Neutrophil (primary cell): ENCODE data around the gene MYLK4.

Experiments used
- H3K27ac ChIP-seq: fragments of 200-600 bp; sonication (generic); 2 replicates; pipeline ENCODE4 v1.5.1; 2016; ENCODE audit warnings: mild to moderate bottlenecking, moderate library complexity
- H3K27me3 ChIP-seq: fragments of 200-600 bp; sonication (generic); 2 replicates; pipeline ENCODE4 v1.6.0; 2016; ENCODE audit warnings: mild to moderate bottlenecking
- H3K36me3 ChIP-seq: fragments of 200-600 bp; sonication (generic); 2 replicates; pipeline ENCODE4 v1.5.1; 2017
- H3K4me1 ChIP-seq, 2 experiments: fragments of 200-600 bp in 1 of 2; sonication (generic) in 1 of 2; 1 replicate in 1 of 2; 2 replicates in 1 of 2; pipeline versions ENCODE4 v1.5.1 to v1.6.1; 2013 to 2016; ENCODE audit warnings: low read depth in 1 of 2, low read length in 1 of 2, mild to moderate bottlenecking in 1 of 2, moderate library complexity in 1 of 2; ENCODE audit not compliant: control insufficient read depth in 1 of 2, insufficient read depth in 1 of 2
- H3K4me3 ChIP-seq, 2 experiments: fragments of 200-600 bp in 1 of 2; sonication (generic) in 1 of 2; 1 replicate in 1 of 2; 2 replicates in 1 of 2; pipeline ENCODE4 v1.5.1; 2013 to 2016; ENCODE audit warnings: low read depth in 1 of 2, low read length in 1 of 2, mild to moderate bottlenecking in 1 of 2, moderate library complexity in 1 of 2
- H3K9me3 ChIP-seq: fragments of 200-600 bp; sonication (generic); 2 replicates; pipeline ENCODE4 v1.5.1; 2016
- CTCF ChIP-seq: fragments of 200-600 bp; sonication (generic); IDR thresholded peaks from 2 replicates; pipeline ENCODE4 v1.5.1; 2016; ENCODE audit warnings: antibody characterized with exemption

MYLK4 gene

DNA sequence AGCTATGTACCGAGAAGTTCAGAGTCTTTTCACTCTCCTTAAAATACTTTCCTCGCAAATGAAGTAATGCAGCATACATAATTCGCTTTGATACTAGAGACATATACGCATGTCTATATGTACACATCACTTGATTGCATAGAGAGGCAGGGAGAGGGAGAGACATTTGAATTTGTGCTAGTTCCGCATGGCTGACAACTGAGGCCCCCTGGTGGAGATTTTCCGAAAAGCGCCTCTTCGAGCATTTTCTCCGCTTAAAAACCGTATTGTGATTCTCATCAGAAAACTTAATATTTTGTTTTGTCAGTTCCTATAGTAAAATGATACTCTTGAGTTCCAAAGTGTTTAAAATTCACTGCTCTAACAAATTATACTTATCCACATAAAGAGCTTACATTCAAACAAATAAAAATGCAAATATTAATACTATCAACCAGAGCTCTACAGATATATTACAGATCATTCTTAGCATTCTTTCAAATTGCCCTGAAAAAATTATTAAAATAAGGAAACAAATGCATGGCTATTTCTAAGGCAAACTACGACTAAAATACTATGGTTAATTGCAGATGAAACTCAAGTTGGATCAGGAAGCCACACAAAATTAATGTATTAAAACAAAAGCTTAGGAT is 637 bp downstream of the MYLK4 start:
- peaks cover 0 to 8% of the 10 kb centered on the region in 2 experiments for H3K4me1 ChIP-seq
- no peak overlapping the region for H3K4me3 ChIP-seq
- H3K27ac ChIP-seq = no peak overlapping the region
- H3K27me3 ChIP-seq = no peaks in the 10 kb centered on the region
- TF ChIP-seq CTCF = peak; percentile 84
- H3K9me3 ChIP-seq = no peaks in the 10 kb centered on the region
- no peaks in the 10 kb centered on the region for H3K36me3 ChIP-seq

- Histone ChIP-seq H3K27ac (no peak overlapping the region), H3K4me3 (no peak overlapping the region), H3K36me3 (no peaks in the 10 kb centered on the region), H3K27me3 (no peaks in the 10 kb centered on the region), H3K9me3 (no peaks in the 10 kb centered on the region), H3K4me1 (peaks cover 0 to 8% of the 10 kb centered on the region in 2 experiments)
- TF ChIP-seq CTCF = no peak
Observed at GRCh38 chr6:2748183-2748582, 2.5 kb downstream of the MYLK4 start.

- TF ChIP-seq CTCF = no peak
- Histone ChIP-seq H3K36me3 (no peaks in the 10 kb centered on the region), H3K27me3 (no peaks in the 10 kb centered on the region), H3K27ac (no peak overlapping the region), H3K4me1 (peaks cover 0 to 8% of the 10 kb centered on the region in 2 experiments), H3K4me3 (no peak overlapping the region), H3K9me3 (no peaks in the 10 kb centered on the region)
Observed at GRCh38 chr6:2746557-2747061, 4.1 kb downstream of the MYLK4 start.

DNA sequence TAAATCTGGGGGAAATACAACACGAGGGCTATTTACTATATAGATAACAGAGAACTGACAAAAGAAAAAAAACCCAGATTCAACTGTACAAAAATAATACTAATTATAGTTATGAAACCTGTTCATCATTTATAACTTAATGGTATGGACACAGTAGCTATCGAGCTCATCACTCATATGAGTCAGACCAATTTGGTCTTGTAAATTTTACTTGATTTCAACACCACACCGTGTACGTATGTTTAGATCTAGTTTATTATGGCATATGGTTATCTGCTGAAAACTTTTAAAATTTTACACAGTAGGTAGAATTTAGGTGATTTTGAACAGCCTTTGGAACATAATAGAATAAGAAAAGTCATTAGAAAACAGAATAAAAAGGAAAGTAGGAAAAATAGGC is 5.5 kb downstream of the MYLK4 start:
- Histone ChIP-seq H3K4me1 (peaks cover 0 to 8% of the 10 kb centered on the region in 2 experiments), H3K36me3 (no peaks in the 10 kb centered on the region), H3K27ac (no peak overlapping the region), H3K27me3 (no peaks in the 10 kb centered on the region), H3K9me3 (no peaks in the 10 kb centered on the region), H3K4me3 (no peak overlapping the region)
- TF ChIP-seq CTCF = no peak

DNA sequence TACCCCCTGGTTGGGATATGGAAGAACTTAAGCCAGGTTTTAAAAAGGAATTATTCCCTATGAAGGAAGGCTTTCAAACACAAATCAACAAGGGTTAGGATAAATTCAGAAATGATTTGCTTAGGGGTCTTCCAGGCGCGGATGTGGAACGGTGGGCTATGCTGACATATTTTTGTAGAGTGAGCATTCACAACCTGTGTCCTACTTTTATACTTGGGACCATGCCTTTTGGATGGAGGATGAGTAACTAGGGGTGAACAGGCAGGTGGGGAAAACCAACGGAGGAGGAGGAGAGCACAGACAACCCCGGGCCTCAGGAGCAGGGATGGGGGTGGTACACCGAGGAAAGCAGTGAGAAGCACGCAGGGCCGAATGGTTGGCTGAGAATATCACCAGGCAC is 5.9 kb downstream of the MYLK4 start:
- no peaks in the 10 kb centered on the region for H3K27me3 ChIP-seq
- no peaks in the 10 kb centered on the region for H3K36me3 ChIP-seq
- no peak overlapping the region for H3K4me3 ChIP-seq
- no peak for TF ChIP-seq CTCF
- H3K4me1 ChIP-seq = peaks cover 0 to 3% of the 10 kb centered on the region in 2 experiments
- H3K27ac ChIP-seq = no peak overlapping the region
- no peaks in the 10 kb centered on the region for H3K9me3 ChIP-seq
